ENCODE measurements around the gene ATRN. TPM values are rescaled to one million over a fixed set of nuclear protein-coding genes. Genes with fewer than 3 reads are reported as not detected.

The ATRN gene
- total RNA-seq, 2 experiments from 2014 or later, result 0.09 to 4.5 TPM

DNA sequence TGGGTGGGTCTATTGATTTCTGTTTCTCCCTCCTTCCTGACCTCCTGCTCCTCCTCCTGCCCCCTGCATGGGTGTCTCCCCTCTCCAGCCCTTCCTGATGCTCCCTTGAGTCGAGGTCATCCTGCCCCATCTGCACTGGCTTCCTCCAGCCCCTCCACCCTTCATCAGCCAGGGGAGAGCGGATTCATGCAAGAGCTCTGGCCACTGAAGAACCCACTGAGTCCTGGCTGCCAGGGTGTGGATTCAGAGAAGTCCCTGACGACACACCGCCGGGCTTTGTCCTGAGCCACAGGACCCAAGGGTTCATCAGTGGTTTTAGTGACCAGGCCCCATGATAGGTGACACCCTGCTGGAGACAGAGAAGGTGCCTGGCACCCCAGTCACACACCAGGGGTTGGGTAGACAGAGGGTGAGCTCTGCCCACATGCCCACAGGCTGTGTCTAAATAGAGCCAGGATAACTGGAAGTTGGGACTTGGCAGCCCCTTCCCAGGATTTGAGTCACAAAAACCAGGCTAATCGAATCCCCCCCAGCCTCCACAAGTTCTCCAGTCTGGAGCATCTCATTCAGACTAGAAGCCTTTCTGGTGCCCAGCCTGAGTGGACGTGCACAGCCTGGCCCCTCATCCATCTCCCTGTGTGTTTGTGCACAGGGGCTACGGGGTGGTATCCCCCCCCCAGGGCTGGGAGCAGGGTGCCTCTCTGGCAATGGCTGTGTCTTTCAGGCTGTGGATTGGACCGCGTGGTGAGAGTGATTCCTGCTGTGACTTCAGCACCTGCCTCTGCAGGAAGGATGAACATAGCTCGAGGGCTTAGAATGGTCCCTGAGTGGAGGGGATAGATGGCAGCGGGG, 191.2 kb downstream of the ATRN start:
- Histone ChIP-seq H3K4me3 (ENCODE audit: low read depth, low read length, poor library complexity, severe bottlenecking) (no peak overlapping the region), H4K20me1 (ENCODE audit: insufficient read depth, low read length) (peaks cover 4% of the 10 kb centered on the region; the same call in 1 of the 2 replicates), H3K9me3 (ENCODE audit: low read length) (no peaks in the 10 kb centered on the region), H3K4me2 (ENCODE audit: low read length) (no peak overlapping the region), H3K4me1 (ENCODE audit: insufficient read depth, low read length, poor library complexity, severe bottlenecking) (peaks cover 4% of the 10 kb centered on the region), H3K9me2 (ENCODE audit: insufficient read depth, low read length) (no peaks in the 10 kb centered on the region), H3K79me2 (ENCODE audit: insufficient read depth, low read depth, low read length) (no peaks in the 10 kb centered on the region), H3K27ac (ENCODE audit: low read depth, low read length, poor library complexity, severe bottlenecking) (no peak overlapping the region), H2AFZ (ENCODE audit: low read length) (no peak overlapping the region), H3K36me3 (ENCODE audit: insufficient read depth, low read length) (no peaks in the 10 kb centered on the region)
- no peak for TF ChIP-seq EZH2phosphoT487 (IDR thresholded peaks at IDR 0.05; ENCODE audit: borderline replicate concordance, low read depth, low read length)
- TF ChIP-seq, protein P1, sequence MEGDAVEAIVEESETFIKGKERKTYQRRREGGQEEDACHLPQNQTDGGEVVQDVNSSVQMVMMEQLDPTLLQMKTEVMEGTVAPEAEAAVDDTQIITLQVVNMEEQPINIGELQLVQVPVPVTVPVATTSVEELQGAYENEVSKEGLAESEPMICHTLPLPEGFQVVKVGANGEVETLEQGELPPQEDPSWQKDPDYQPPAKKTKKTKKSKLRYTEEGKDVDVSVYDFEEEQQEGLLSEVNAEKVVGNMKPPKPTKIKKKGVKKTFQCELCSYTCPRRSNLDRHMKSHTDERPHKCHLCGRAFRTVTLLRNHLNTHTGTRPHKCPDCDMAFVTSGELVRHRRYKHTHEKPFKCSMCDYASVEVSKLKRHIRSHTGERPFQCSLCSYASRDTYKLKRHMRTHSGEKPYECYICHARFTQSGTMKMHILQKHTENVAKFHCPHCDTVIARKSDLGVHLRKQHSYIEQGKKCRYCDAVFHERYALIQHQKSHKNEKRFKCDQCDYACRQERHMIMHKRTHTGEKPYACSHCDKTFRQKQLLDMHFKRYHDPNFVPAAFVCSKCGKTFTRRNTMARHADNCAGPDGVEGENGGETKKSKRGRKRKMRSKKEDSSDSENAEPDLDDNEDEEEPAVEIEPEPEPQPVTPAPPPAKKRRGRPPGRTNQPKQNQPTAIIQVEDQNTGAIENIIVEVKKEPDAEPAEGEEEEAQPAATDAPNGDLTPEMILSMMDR (conservative IDR thresholded peaks at IDR 0.05; ENCODE audit: low read length), result no peak
- ChIA-PET POLR2A (no interaction called here), CTCF (ENCODE audit: unreplicated experiment) (no interaction called here)
- intact Hi-C loops (cut with micrococcal nuclease; ENCODE audit: unreplicated experiment), result no loop called here
- BruUV-seq (replicated peaks), result no TSS peak
- no peak for DNase-seq (ENCODE audit: low spot score)

DNA sequence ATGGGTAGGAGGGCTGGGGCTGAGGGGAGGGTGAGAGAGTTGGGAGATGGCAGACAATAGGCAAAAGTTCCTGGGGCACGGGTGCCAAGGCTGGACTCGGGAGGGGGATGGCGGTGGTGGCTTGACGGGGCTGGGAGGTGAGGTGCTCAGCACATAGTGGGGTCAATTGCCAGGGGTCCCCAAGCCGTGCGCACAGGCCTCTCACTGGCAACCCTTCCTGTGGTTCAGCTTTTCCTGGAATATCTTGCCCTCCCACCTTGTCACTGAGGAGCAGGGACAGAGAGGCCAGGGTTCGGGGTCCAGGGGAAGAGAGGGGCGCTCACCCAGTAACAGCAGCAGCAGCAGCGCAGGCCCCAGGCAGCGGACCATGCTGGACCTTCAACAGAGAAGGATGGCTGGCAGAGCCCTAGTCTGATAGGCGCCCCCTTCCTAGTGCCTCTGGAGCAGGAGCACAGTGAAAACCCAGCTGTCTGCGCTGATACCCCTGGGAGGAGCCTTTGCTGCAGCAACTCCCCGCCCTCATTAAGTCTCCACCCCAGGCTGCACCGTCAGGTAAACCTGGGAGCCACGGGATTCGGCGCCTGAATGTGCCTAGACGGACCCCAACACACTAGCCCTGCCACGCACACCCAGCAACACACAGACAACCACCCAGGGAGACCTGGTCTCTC, 192.3 kb downstream of the ATRN start, which contains the start of gene GFRA4:
Gene GFRA4, minus strand, starts transcription at position 369 of the 671 bp plus-strand sequence. Its CDS starts 0 bp downstream, at position 369.
- CTCF ChIA-PET (ENCODE audit: unreplicated experiment), result no interaction called here
- Histone ChIP-seq H3K4me2 (ENCODE audit: low read length) (no peak within 1 kb of the TSS), H3K4me3 (ENCODE audit: low read depth, low read length, poor library complexity, severe bottlenecking) (no peak within 1 kb of the TSS), H3K4me1 (ENCODE audit: insufficient read depth, low read length, poor library complexity, severe bottlenecking) (peaks cover 4% of the 10 kb centered on the region), H3K27ac (ENCODE audit: low read depth, low read length, poor library complexity, severe bottlenecking) (no peak within 1 kb of the TSS), H4K20me1 (ENCODE audit: insufficient read depth, low read length) (peaks cover 4% of the 10 kb centered on the region; the same call in 1 of the 2 replicates), H3K79me2 (ENCODE audit: insufficient read depth, low read depth, low read length) (no peaks in the 10 kb centered on the region), H2AFZ (ENCODE audit: low read length) (no peak within 1 kb of the TSS), H3K9me3 (ENCODE audit: low read length) (no peaks in the 10 kb centered on the region), H3K9me2 (ENCODE audit: insufficient read depth, low read length) (no peaks in the 10 kb centered on the region), H3K36me3 (ENCODE audit: insufficient read depth, low read length) (no peaks in the 10 kb centered on the region)
- no TSS peak for BruUV-seq (replicated peaks)
- DNase-seq (ENCODE audit: low spot score), result no peak
- intact Hi-C loops (cut with micrococcal nuclease; ENCODE audit: unreplicated experiment), result no loop called here
- no peak for TF ChIP-seq EZH2phosphoT487 (IDR thresholded peaks at IDR 0.05; ENCODE audit: borderline replicate concordance, low read depth, low read length)
- TF ChIP-seq, protein P1 (conservative IDR thresholded peaks at IDR 0.05; ENCODE audit: low read length), result no peak
- POLR2A ChIA-PET, result no interaction called here

Data from OCI-LY7 (cell line).